Stimulated activated CD4-positive, alpha-beta T cell treated with anti-CD3 and anti-CD28 coated beads, Interleukin-1b, Interleukin-23, amount 100 ng/mL, for 4 hours (primary cell): ENCODE measurements around the gene PCDH1.

ENCODE experiments used
- DNase-seq, 2 donors: peaks; one replicate each; pipeline ENCODE4 v3.0.0-alpha.2; 2020; ENCODE audit warnings: low read depth in 2 of 2

The PCDH1 gene

GRCh38 chr5:141809380-141810096, 68.7 kb downstream of the PCDH1 start:
- DNase-seq, result no peak

GRCh38 chr5:141808857-141809256, 69.4 kb downstream of the PCDH1 start:
- DNase-seq, result no peak

DNA sequence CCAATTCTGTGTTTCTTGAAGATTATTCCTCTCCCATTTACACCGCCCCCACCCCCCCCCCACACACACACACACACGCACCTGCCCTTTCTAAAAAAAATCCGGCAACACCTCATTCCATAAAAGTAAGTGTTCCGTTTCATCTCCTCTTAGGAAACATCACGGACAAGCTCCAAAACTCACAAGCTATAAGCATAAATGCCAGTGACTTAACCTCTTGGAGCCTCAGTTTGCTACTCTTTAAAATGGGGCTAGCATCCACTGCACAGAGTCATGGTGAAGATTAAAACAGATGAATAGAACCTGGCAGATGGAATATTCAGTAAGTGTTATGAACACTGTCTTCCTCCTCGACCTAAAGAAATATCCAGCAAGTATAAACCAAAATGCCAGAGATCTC, 70.5 kb downstream of the PCDH1 start:
- no peak for DNase-seq

GRCh38 chr5:141807329-141807728, 70.9 kb downstream of the PCDH1 start:
- DNase-seq, result no peak

GRCh38 chr5:141806626-141807025, 71.6 kb downstream of the PCDH1 start:
- DNase-seq, result no peak

DNA sequence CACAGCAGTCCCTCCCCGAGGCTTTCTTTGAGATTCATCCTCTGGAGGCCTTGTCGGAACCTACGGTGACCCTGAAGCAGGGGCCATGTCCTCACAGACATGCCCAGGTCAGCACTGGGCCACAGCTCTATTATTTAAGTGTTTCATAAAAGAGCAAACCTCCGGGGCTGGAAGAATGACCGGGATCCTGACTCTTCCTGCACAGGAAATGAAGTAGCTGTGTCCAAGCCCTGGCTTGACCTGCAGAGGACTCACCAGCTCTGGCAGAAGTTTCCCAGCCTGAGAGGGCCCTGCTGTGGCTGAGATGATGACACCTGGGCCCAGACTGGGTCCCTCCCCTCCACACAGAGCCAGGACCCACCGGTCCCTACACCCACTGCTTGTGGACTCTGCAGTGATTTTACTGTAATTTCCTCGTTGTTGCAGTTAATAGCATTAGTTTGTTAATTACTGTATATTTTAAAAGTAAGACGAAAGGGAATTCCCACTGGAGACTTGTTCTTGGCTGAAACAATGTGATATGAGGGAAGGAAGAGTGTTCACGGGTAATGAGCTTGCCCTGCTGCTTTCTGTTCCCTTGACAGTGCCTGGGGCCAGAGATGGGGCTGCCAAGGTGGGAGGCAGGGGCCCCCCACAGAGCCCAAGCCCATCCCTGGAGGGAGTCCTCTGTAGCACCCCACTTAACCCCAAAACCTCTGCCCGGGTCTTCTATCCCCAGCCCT, 72.2 kb downstream of the PCDH1 start:
- no peak for DNase-seq

DNA sequence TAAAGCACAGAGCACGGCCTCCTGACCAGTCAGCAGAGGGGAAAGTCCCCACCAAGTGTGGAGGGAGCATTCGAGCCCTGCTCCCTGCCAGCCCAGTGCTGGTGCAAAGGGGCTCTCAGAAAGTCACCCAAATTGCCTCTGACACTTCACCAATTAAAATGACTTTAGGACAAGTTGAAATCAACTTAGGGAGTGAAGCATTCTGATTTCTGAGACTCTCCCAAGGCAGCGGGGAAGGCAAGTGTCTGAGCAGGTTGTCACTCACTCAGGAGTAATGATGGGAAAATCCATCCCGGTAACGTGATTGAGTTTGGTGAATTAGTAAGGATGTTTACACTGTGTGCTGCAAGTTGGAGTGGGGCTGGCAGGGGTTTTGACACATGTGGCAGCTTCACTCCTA, 73.7 kb downstream of the PCDH1 start:
- no peak for DNase-seq
